Measurements from ENCODE around the gene MYO7B.

The MYO7B gene

GRCh38 chr2:127612111-127612822 lies 76.8 kb downstream of the MYO7B start:
- no peak for FAIRE-seq

GRCh38 chr2:127614246-127614645 lies 78.8 kb downstream of the MYO7B start:
- FAIRE-seq, result no peak

GRCh38 chr2:127614731-127615130 lies 79.2 kb downstream of the MYO7B start:
- no peak for FAIRE-seq

- FAIRE-seq, result no peak
These were observed 80.2 kb downstream of the MYO7B start for GRCh38 chr2:127615511-127616166.

- FAIRE-seq, result no peak
These were observed 83.2 kb downstream of the MYO7B start for GRCh38 chr2:127618551-127619202.

- no peak for FAIRE-seq
These were observed 83.7 kb downstream of the MYO7B start for GRCh38 chr2:127619203-127619590.

- FAIRE-seq, result no peak
These were observed 84.6 kb downstream of the MYO7B start for GRCh38 chr2:127619877-127620705.

- FAIRE-seq, result no peak
These were observed 85.4 kb downstream of the MYO7B start for GRCh38 chr2:127620866-127621265.

GRCh38 chr2:127621981-127622431 lies 86.5 kb downstream of the MYO7B start:
- no peak for FAIRE-seq

GRCh38 chr2:127622561-127623387 lies 87.3 kb downstream of the MYO7B start:
- no peak for FAIRE-seq

- FAIRE-seq, result no peak
These were observed 88.2 kb downstream of the MYO7B start for GRCh38 chr2:127623388-127624319.

GRCh38 chr2:127624320-127624755 lies 88.9 kb downstream of the MYO7B start:
- no peak for FAIRE-seq

- no peak for FAIRE-seq
These were observed 89.5 kb downstream of the MYO7B start for GRCh38 chr2:127624756-127625571.

- no peak for FAIRE-seq
These were observed 90.1 kb downstream of the MYO7B start for GRCh38 chr2:127625572-127625951.

- FAIRE-seq, result no peak
These were observed 90.7 kb downstream of the MYO7B start for GRCh38 chr2:127626175-127626574.

- FAIRE-seq, result no peak
These were observed 91.6 kb downstream of the MYO7B start for GRCh38 chr2:127626917-127627739.

- FAIRE-seq, result no peak
These were observed 92.5 kb downstream of the MYO7B start for GRCh38 chr2:127627740-127628571.
